NCI-H774 (cell line): Measurements from ENCODE around the gene MPZL3.
A peak's percentile ranks its signal among the peaks of the same experiment; 100 is the strongest.

Experiments used
- DNase-seq: peaks from one replicate; lab custom pipeline; 2025; lab: John Stamatoyannopoulos, UW

The MPZL3 gene

DNA sequence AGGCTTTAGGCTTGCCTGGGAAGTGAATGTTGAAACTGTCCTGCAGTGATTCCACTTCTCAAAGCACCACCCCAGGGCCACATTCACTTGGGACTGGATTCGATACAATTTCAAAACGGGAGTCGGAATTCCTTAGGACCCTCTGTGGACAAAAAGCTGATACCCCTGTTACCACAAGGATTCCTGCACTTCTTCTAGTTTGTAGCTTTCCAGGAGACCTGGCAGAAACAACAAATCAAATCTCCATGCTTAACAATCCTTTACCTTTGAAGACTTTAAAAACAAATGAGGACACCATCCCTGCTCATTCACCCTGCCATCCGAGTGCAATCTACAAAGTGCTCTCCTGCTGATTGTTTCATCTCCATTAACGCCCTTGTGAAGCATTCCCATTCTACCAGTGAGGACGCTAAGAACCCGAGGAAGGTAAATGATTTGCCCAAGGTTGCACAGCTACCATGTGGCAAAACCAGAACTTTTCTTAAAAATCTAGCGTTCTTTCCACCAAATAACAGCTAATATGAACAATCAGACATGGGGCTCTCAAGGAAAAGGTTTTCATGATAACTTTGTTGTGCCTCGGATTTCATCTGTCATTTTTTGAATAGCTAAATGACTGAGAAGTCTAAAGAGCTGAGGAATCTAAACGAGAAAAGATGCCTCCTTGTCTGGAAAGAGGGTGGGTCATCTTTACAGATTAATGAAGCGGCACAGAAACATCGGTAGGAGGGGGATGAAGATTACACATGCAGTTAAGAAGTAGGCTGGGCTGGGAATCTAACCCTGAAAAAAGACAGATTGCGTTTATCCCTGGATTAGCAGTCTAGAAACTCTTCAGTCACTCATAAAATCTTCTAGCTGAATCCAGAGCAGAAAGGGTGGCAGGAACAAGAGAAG, 12.7 kb upstream of the MPZL3 start:
- DNase-seq, result no peak

GRCh38 chr11:118263695-118264568, 11.8 kb upstream of the MPZL3 start, which contains the start of gene MPZL2:
TSS of gene MPZL2 (minus strand) at chr11:118264297. CDS start at chr11:118264153, 144 bp downstream.
- DNase-seq, result peak; percentile 21

- DNase-seq, result no peak
These were observed 10.9 kb upstream of the MPZL3 start for GRCh38 chr11:118263112-118263511.

DNA sequence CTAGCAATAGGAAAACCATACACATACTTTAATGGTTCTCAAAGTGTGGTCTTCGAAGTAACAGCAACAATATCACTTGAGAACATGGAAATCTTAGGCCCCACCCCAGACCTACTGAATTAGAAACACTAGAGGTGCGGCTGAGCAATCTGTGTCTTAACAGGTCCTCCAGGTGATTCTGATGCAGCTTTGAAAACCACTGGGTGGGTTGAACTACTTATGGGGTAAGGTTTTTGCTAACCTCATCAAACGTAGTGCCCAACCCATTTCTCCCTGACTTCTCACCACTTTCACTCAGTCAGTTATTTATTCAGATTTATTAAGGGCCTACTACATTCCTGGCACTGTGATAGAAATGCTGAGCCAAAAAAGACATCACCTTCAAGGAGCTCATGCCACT, 8.2 kb upstream of the MPZL3 start:
- DNase-seq, result no peak

DNA sequence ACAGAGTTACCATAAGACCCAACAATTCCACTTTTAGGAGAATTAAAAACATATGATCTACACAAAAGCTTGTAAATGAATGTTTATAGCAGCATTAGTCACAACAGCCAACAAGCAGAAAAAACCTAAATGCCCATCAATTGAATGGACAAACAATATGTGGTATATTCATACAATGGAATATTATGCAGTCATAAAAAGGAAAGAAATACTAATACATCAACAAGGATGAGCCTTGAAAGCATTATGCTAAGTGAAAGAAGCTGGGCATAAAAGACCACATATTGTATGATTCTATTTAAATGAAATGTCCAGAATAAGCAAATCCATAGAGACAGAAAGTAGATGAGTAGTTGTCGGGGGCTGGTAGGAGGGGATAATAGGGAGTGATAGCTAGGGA, 7.0 kb upstream of the MPZL3 start:
- DNase-seq, result no peak

DNA sequence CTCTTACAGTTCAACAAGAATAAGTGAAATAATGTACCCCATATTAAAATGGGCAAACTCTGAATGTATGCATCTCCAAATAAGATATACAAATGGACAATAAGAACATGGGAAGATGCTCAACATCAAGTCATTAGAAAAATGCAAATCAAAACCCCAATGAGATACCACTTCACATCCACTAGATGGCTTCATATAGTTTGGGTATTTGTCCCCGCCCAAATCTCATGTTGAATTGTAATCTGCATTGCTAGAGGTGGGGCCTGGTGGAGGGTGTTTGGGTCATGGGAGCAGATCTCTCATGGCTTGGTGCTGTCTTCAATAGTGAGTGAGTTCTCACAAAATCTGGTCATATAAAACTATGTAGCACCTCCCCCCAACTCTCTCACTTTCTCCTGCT, 6.2 kb upstream of the MPZL3 start:
- DNase-seq, result no peak

- DNase-seq, result no peak
These were observed 523 bp upstream of the MPZL3 start for GRCh38 chr11:118252688-118253087.

DNA sequence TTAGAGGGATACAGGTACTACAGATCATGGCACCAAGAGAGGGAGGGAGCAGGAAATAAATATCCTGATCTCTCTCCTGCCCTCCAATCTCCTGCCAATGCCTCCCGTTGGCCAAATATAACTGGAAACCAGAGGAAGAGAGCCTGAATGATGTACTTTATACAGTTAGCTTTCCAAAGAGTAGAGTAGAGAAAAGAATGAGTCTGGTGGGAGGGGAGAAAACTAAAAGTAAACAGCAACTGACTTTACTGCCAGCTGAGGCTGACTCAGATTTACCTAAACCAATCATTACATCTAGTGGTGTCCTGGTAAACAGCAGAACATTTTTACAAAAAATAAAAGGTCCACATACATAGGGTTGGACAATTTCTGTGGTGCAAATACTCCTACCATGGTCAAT, 5.1 kb downstream of the MPZL3 start:
- no peak for DNase-seq

DNA sequence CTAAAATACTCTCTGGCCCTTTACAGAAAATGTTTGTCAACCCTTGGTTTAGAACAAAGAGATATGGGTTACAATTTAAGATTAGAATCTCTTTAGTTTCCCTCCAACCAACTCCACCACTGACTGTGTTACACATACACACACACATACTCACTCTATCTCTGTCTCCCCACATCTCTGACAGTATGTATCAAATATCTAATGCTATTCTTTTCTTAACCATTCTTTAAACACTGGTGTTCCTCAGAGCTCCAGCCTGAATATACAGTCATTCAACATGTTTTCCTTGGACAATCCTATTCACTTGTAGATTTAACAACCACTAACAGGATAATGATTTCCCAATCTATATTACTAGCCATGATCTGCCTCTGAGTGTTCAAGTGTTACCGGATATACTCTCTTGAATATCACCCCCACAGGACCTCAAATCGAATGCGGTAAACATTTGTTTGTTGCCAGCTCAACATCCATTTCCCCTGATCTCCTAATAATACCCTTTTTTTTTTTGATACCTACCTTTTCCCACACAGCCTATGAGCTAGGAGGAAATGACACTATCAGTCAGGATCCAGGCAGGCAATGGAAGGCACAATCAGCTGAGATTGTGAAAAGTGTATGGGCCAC, 6.1 kb downstream of the MPZL3 start:
- DNase-seq, result no peak

DNA sequence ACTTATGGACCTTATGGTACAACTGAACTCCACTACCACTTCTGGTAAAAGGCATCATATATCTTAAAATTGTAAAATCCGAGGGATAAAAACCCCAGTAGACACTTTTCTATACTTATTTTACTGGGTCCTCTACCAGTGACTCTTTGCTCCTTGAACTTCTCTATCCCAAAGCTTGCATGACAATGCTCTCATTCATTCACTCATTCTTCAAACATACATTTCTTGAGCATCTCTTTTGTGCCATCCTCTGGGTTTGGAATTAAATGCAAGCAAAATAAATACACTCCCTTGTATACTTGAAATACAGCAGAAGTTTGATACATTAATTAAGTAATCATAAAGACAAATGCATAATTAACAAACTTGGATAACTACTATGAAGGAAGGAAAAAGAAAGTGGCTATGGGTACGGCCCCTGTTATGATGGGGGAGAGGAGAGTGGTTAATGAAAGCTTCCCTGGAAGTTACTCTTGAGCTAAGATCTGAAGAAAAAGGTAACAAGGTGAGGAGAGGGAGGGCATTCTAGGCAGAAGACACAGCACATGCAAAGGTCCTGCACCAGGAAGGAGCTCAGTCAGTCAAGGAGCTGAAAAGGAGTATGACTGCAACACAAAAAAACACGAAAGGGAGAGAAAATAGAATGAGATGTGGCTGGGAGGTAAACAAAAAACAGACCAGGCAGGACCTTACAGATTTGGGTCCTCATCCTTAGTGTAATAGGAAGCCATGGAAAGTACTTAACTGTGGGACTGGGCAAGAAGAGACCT, 8.0 kb downstream of the MPZL3 start:
- DNase-seq, result no peak

GRCh38 chr11:118243161-118243560, 9.0 kb downstream of the MPZL3 start:
- no peak for DNase-seq

- no peak for DNase-seq
These were observed 10.4 kb downstream of the MPZL3 start for GRCh38 chr11:118241764-118242098.

- DNase-seq, result no peak
These were observed 11.0 kb downstream of the MPZL3 start for GRCh38 chr11:118240999-118241763.

GRCh38 chr11:118239509-118240205, 12.5 kb downstream of the MPZL3 start:
- DNase-seq, result no peak

DNA sequence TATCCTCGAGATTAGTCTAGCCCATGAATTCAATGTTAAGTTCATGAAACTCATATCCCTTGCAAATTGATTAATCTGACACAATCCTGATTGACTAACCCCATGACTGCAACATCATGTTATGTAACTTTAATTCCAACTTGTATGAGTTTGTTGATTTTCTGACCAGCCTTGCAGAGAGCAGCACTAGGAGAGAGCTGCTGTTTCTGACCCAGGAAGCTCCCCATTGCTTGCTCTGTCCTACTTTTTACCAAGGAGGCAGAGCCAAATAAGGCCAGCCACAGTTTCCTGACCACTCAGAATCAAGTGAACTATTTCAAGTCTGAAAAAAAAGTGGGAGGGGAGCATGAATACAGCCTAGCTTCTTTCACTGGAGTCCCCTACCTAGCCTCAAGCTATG, 13.2 kb downstream of the MPZL3 start:
- DNase-seq, result no peak

DNA sequence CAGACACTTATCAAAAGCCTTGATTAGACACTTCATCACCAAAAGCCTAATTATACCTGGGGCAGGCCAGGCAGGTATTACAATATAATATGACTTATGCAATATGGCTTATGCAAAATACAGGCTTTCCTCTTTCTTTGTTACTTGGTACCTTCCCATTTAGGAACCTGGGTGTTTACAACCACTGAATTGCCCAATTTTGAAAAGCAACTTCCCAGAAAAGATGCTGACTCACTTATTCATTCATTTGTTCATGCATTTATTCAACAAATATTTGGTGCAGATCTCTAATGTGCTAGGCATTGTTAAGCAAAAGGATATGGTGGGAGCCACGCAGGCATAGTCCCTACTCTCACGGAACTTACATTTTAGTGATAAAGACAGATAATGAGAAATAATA, 13.7 kb downstream of the MPZL3 start:
- DNase-seq, result no peak

DNA sequence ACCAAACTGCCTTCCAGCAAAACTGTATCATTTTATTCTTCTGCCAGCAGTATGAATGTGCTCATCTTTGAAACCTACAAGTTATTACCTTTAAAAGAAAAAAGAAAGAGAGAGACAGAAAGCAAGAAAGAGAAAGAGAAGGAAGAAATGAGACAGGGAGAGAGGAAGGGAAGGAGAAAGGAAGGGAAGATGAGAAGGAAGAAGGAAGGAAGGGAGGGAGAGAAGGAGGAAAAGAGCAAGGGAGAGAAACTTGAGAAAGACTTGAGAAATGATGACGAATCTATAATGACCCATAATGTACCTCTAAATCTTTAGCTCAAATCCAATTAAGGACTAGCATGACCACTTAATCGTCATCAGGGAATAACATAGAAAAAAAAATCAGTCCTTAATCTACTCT, 16.0 kb downstream of the MPZL3 start:
- no peak for DNase-seq

DNA sequence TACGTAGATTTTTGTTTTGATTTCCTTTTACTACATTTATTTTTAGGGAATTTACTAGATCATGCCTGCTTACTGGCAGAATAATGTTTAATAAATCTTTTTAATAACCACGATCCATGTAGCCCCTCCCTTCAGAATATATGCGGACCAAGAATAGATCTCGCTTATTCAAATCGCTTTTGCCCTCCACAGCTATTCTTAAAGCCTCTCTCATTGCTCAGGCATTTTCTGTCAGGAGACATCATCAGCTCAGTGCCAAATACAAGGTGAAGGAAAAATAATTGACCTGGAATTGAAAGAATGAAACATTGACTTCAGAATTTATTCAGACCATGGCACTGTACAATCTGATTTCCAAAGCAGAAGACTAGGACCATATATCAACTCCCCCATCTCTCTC, 17.3 kb downstream of the MPZL3 start:
- DNase-seq, result no peak

- DNase-seq, result no peak
These were observed 18.3 kb downstream of the MPZL3 start for GRCh38 chr11:118233850-118234249.

GRCh38 chr11:118233377-118233776, 18.8 kb downstream of the MPZL3 start:
- DNase-seq, result no peak
